Gastrocnemius medialis (tissue), 4 donors: ENCODE data around the gene NANOS2. TPM values are rescaled to one million over a fixed set of nuclear protein-coding genes. Genes with fewer than 3 reads are reported as not detected.
A peak's percentile ranks its signal among the peaks of the same experiment; 100 is the strongest.

Experiments
- ATAC-seq, 2 donors: fragments of 150-250 bp; one replicate each; pipeline ENCODE4 v1.9.1; 2016
- DNase-seq, 2 donors: peaks; one replicate each; pipeline ENCODE4 v3.0.0-alpha.2; 2019
- H3K27ac ChIP-seq, 4 donors: fragments of 200-600 bp; sonication (generic); 1 replicate in 1 of 4; 2 replicates in 3 of 4; pipeline ENCODE4 v1.5.1; 2016 to 2018; ENCODE audit warnings: mild to moderate bottlenecking in 2 of 4, moderate library complexity in 1 of 4
- H3K27me3 ChIP-seq, 3 donors: fragments of 200-600 bp; sonication (generic) in 2 of 3; 1 replicate in 1 of 3; 2 replicates in 2 of 3; pipeline versions ENCODE4 v1.5.1 to v1.6.0; 2016 to 2019; ENCODE audit warnings: mild to moderate bottlenecking in 1 of 3, moderate library complexity in 1 of 3
- H3K36me3 ChIP-seq, 2 donors: fragments of 200-600 bp; sonication (generic) in 1 of 2; one replicate each; pipeline ENCODE4 v1.5.1; 2017 to 2018
- H3K4me1 ChIP-seq, 2 donors: fragments of 200-600 bp; sonication (generic) in 1 of 2; one replicate each; pipeline ENCODE4 v1.5.1; 2016 to 2017; ENCODE audit warnings: mild to moderate bottlenecking in 2 of 2
- H3K4me3 ChIP-seq, 4 donors: fragments of 200-600 bp; sonication (generic) in 3 of 4; 1 replicate in 1 of 4; 2 replicates in 3 of 4; pipeline ENCODE4 v1.5.1; 2016 to 2019; ENCODE audit warnings: mild to moderate bottlenecking in 2 of 4
- H3K9me3 ChIP-seq, 3 donors: fragments of 200-600 bp; sonication (generic) in 2 of 3; 1 replicate in 1 of 3; 2 replicates in 2 of 3; pipeline ENCODE4 v1.5.1; 2016 to 2019
- CTCF ChIP-seq, 5 experiments: fragments of 450-650 bp in 3 of 5; fragments of 200-600 bp in 2 of 5; sonication (generic) in 2 of 5; IDR thresholded peaks in 4 of 5; conservative IDR thresholded peaks in 1 of 5; 1 replicate in 4 of 5; 2 replicates in 1 of 5; pipeline ENCODE4 v1.5.1; 2016 to 2019; ENCODE audit warnings: antibody characterized with exemption in 5 of 5, mild to moderate bottlenecking in 3 of 5, moderate library complexity in 3 of 5
- POLR2A ChIP-seq, 2 donors: fragments of 450-650 bp; IDR thresholded peaks; one replicate each; pipeline ENCODE4 v1.6.1; 2017; ENCODE audit warnings: antibody characterized with exemption in 2 of 2, mild to moderate bottlenecking in 2 of 2, moderate library complexity in 2 of 2
- in situ Hi-C, 4 donors: fragments of 200-750 bp; cut with MboI; loops; one replicate each; pipeline versions ENCODE4 v1.15.0 to v1.8.0; 2017; ENCODE audit warnings: low sequenced_read_pairs in 4 of 4
- intact Hi-C: fragments of 100-400 bp; cut with DNase I; formaldehyde crosslinking; loops from one replicate; pipeline ENCODE4 v1.15.1; 2023; ENCODE audit warnings: low total_unique reads
- total RNA-seq, 4 donors: library from RNA; depleted of rRNA; stranded (reverse); fragments of >200 nt; gene quantifications; one replicate each; pipeline versions ENCODE4 v1.1.0 to v1.2.3, GENCODE V29; 2016

NANOS2 gene
- total RNA-seq: not detected

GRCh38 chr19:45913874-45914830, at the start of gene NANOS2:
Gene NANOS2, minus strand, starts transcription at chr19:45914778. Its CDS starts 85 bp downstream, at chr19:45914693.
- intact Hi-C loops (no loop called here), in situ Hi-C loops (no loop called here)
- TF ChIP-seq CTCF (IDR thresholded peaks at IDR 0.05 in 4 of 5, conservative IDR thresholded peaks at IDR 0.05 in 1 of 5) (no peak), POLR2A (IDR thresholded peaks at IDR 0.05) (no peak)
- no peaks in the 10 kb centered on the region for H3K9me3 ChIP-seq
- H3K27me3 ChIP-seq: peaks cover 4 to 14% (median 8%) of the 10 kb centered on the region in 3 donors
- no peaks in the 10 kb centered on the region for H3K4me1 ChIP-seq
- H3K36me3 ChIP-seq: no peaks in the 10 kb centered on the region
- no peak within 1 kb of the TSS for H3K27ac ChIP-seq
- DNase-seq (no peak), ATAC-seq (no peak)
- no peak within 1 kb of the TSS for H3K4me3 ChIP-seq

- DNase-seq (no peak), ATAC-seq (no peak)
- Histone ChIP-seq H3K4me1 (no peaks in the 10 kb centered on the region), H3K9me3 (no peaks in the 10 kb centered on the region), H3K4me3 (no peak overlapping the region), H3K27ac (no peak overlapping the region), H3K36me3 (no peaks in the 10 kb centered on the region), H3K27me3 (peaks cover 8 to 14% (median 9%) of the 10 kb centered on the region in 3 donors)
- in situ Hi-C loops: no loop called here
- intact Hi-C loops: no loop called here
- TF ChIP-seq POLR2A (IDR thresholded peaks at IDR 0.05) (no peak), CTCF (IDR thresholded peaks at IDR 0.05 in 4 of 5, conservative IDR thresholded peaks at IDR 0.05 in 1 of 5) (no peak)
These were observed 47.4 kb upstream of the NANOS2 start for GRCh38 chr19:45962021-45962420.

- no peak for ATAC-seq
- H3K9me3 ChIP-seq: no peaks in the 10 kb centered on the region
- intact Hi-C loops (no loop called here), in situ Hi-C loops (no loop called here)
- no peak for TF ChIP-seq CTCF (IDR thresholded peaks at IDR 0.05 in 4 of 5, conservative IDR thresholded peaks at IDR 0.05 in 1 of 5)
- no peak for TF ChIP-seq POLR2A (IDR thresholded peaks at IDR 0.05)
- no peaks in the 10 kb centered on the region for H3K36me3 ChIP-seq
- H3K27me3 ChIP-seq: peaks cover 8 to 16% (median 9%) of the 10 kb centered on the region in 3 donors
- DNase-seq: no peak
- peak overlapping the region; percentile 22 to 55 (median 48) for H3K27ac ChIP-seq
- H3K4me1 ChIP-seq: no peaks in the 10 kb centered on the region
- no peak overlapping the region for H3K4me3 ChIP-seq
These were observed 46.1 kb upstream of the NANOS2 start for GRCh38 chr19:45960595-45961235.

- no peak overlapping the region for H3K4me3 ChIP-seq
- no peaks in the 10 kb centered on the region for H3K36me3 ChIP-seq
- H3K9me3 ChIP-seq: no peaks in the 10 kb centered on the region
- ATAC-seq: no peak
- intact Hi-C loops: no loop called here
- no peak for DNase-seq
- H3K27ac ChIP-seq: peak overlapping the region; percentile 37 to 55 (median 49)
- H3K27me3 ChIP-seq: peaks cover 7 to 16% (median 8%) of the 10 kb centered on the region in 3 donors
- in situ Hi-C loops: no loop called here
- no peaks in the 10 kb centered on the region for H3K4me1 ChIP-seq
- TF ChIP-seq POLR2A (IDR thresholded peaks at IDR 0.05) (no peak), CTCF (IDR thresholded peaks at IDR 0.05 in 4 of 5, conservative IDR thresholded peaks at IDR 0.05 in 1 of 5) (no peak)
These were observed 45.0 kb upstream of the NANOS2 start for GRCh38 chr19:45959517-45960025.
